ENCODE measurements around the gene OR8H3.
"Not testable (repeated sequence)": the region's sequence is repeated elsewhere in the genome, so short reads cannot be mapped to it uniquely, and the experiment has no call there.

OR8H3 gene

GRCh38 chr11:56140151-56140661 is 18.0 kb downstream of the OR8H3 start, which contains the start of gene OR8J3:
Gene OR8J3 (minus strand): TSS chr11:56140201. CDS start chr11:56137718, 2,483 bp downstream.
- no peak within 1 kb of the TSS for H3K4me3 ChIP-seq (ENCODE audit: insufficient read depth in 1 of 2, low read depth in 1 of 2, low read length in 2 of 2)
- DNase-seq, result no peak
- H2BK5ac ChIP-seq (ENCODE audit: low read depth, low read length, poor library complexity, severe bottlenecking), result no peak within 1 kb of the TSS
- H3K79me1 ChIP-seq (replicated peaks; ENCODE audit: low read length, poor library complexity, severe bottlenecking), result no peaks in the 10 kb centered on the region
- H3K14ac ChIP-seq (ENCODE audit: low read length in 2 of 2), result no peak within 1 kb of the TSS
- H3K9ac ChIP-seq (ENCODE audit: low read length), result no peak within 1 kb of the TSS
- no peak within 1 kb of the TSS for H3K4me2 ChIP-seq (ENCODE audit: low read length, poor library complexity, severe bottlenecking)
- peaks cover 4% of the 10 kb centered on the region for H3K9me3 ChIP-seq (ENCODE audit: control insufficient read depth, low read length)
- H2BK120ac ChIP-seq (ENCODE audit: low read depth, low read length), result no peak within 1 kb of the TSS
- no peak within 1 kb of the TSS for H2BK15ac ChIP-seq (ENCODE audit: low read depth, poor library complexity, severe bottlenecking)
- no peak within 1 kb of the TSS for H4K91ac ChIP-seq (ENCODE audit: low read length)
- H2AFZ ChIP-seq (ENCODE audit: low read depth, low read length), result no peak within 1 kb of the TSS
- H3K4ac ChIP-seq (ENCODE audit: low read depth in 1 of 2, low read length in 2 of 2), result no peak within 1 kb of the TSS
- no peaks in the 10 kb centered on the region for H3K36me3 ChIP-seq (ENCODE audit: control insufficient read depth in 1 of 2, insufficient read depth in 2 of 2, low read depth in 1 of 2, low read length in 2 of 2)
- no peak within 1 kb of the TSS for H2AK5ac ChIP-seq (ENCODE audit: low read length, severe bottlenecking)
- H3K27ac ChIP-seq (ENCODE audit: low read length, poor library complexity, severe bottlenecking), result no peak within 1 kb of the TSS
- no peak within 1 kb of the TSS for H3K18ac ChIP-seq (ENCODE audit: low read depth in 1 of 2, low read length in 2 of 2)
- H4K8ac ChIP-seq (ENCODE audit: low read length), result no peak within 1 kb of the TSS
- no peaks in the 10 kb centered on the region for H3K27me3 ChIP-seq (ENCODE audit: control insufficient read depth in 1 of 2, insufficient read depth in 1 of 2, low read length in 2 of 2)
- H2BK12ac ChIP-seq (ENCODE audit: low read length in 2 of 2), result no peak within 1 kb of the TSS
- no peaks in the 10 kb centered on the region for H3K4me1 ChIP-seq (ENCODE audit: control insufficient read depth, insufficient read depth, low read depth, low read length)
- no peak within 1 kb of the TSS for H3K23ac ChIP-seq (ENCODE audit: low read length in 2 of 2)

GRCh38 chr11:56143681-56144080 is 21.5 kb downstream of the OR8H3 start:
- H2BK15ac ChIP-seq (ENCODE audit: low read depth, poor library complexity, severe bottlenecking); H3K4ac ChIP-seq (ENCODE audit: low read depth in 1 of 2, low read length in 2 of 2); H3K14ac ChIP-seq (ENCODE audit: low read length in 2 of 2); H4K8ac ChIP-seq (ENCODE audit: low read length); H2BK12ac ChIP-seq (ENCODE audit: low read length in 2 of 2); H2BK5ac ChIP-seq (ENCODE audit: low read depth, low read length, poor library complexity, severe bottlenecking); H3K4me3 ChIP-seq (ENCODE audit: insufficient read depth in 1 of 2, low read depth in 1 of 2, low read length in 2 of 2); H3K79me1 ChIP-seq (replicated peaks; ENCODE audit: low read length, poor library complexity, severe bottlenecking); DNase-seq; H2AFZ ChIP-seq (ENCODE audit: low read depth, low read length); H3K4me2 ChIP-seq (ENCODE audit: low read length, poor library complexity, severe bottlenecking); H4K91ac ChIP-seq (ENCODE audit: low read length); H3K27me3 ChIP-seq (ENCODE audit: control insufficient read depth in 1 of 2, insufficient read depth in 1 of 2, low read length in 2 of 2); H2BK120ac ChIP-seq (ENCODE audit: low read depth, low read length); H3K27ac ChIP-seq (ENCODE audit: low read length, poor library complexity, severe bottlenecking); H2AK5ac ChIP-seq (ENCODE audit: low read length, severe bottlenecking); H3K36me3 ChIP-seq (ENCODE audit: control insufficient read depth in 1 of 2, insufficient read depth in 2 of 2, low read depth in 1 of 2, low read length in 2 of 2); H3K4me1 ChIP-seq (ENCODE audit: control insufficient read depth, insufficient read depth, low read depth, low read length); H3K23ac ChIP-seq (ENCODE audit: low read length in 2 of 2); H3K9ac ChIP-seq (ENCODE audit: low read length); H3K18ac ChIP-seq (ENCODE audit: low read depth in 1 of 2, low read length in 2 of 2): not testable (repeated sequence)
- peaks cover 10% of the 10 kb centered on the region for H3K9me3 ChIP-seq (ENCODE audit: control insufficient read depth, low read length)
- WGBS, result 100% methylated on average over 3 of the region's 30 CpGs

- Histone ChIP-seq H3K23ac (ENCODE audit: low read length in 2 of 2) (no peak overlapping the region), H3K14ac (ENCODE audit: low read length in 2 of 2) (no peak overlapping the region), H3K4me2 (ENCODE audit: low read length, poor library complexity, severe bottlenecking) (no peak overlapping the region), H3K9me3 (ENCODE audit: control insufficient read depth, low read length) (peaks cover 35% of the 10 kb centered on the region), H2BK5ac (ENCODE audit: low read depth, low read length, poor library complexity, severe bottlenecking) (no peak overlapping the region), H2BK12ac (ENCODE audit: low read length in 2 of 2) (no peak overlapping the region), H3K4me1 (ENCODE audit: control insufficient read depth, insufficient read depth, low read depth, low read length) (no peaks in the 10 kb centered on the region), H3K9ac (ENCODE audit: low read length) (no peak overlapping the region), H2AFZ (ENCODE audit: low read depth, low read length) (no peak overlapping the region), H3K27me3 (ENCODE audit: control insufficient read depth in 1 of 2, insufficient read depth in 1 of 2, low read length in 2 of 2) (no peaks in the 10 kb centered on the region), H3K27ac (ENCODE audit: low read length, poor library complexity, severe bottlenecking) (no peak overlapping the region), H2BK15ac (ENCODE audit: low read depth, poor library complexity, severe bottlenecking) (no peak overlapping the region), H3K18ac (ENCODE audit: low read depth in 1 of 2, low read length in 2 of 2) (no peak overlapping the region), H3K4ac (ENCODE audit: low read depth in 1 of 2, low read length in 2 of 2) (no peak overlapping the region), H3K79me1 (replicated peaks; ENCODE audit: low read length, poor library complexity, severe bottlenecking) (no peaks in the 10 kb centered on the region), H2AK5ac (ENCODE audit: low read length, severe bottlenecking) (no peak overlapping the region), H4K8ac (ENCODE audit: low read length) (no peak overlapping the region), H3K36me3 (ENCODE audit: control insufficient read depth in 1 of 2, insufficient read depth in 2 of 2, low read depth in 1 of 2, low read length in 2 of 2) (no peaks in the 10 kb centered on the region), H4K91ac (ENCODE audit: low read length) (no peak overlapping the region), H3K4me3 (ENCODE audit: insufficient read depth in 1 of 2, low read depth in 1 of 2, low read length in 2 of 2) (no peak overlapping the region), H2BK120ac (ENCODE audit: low read depth, low read length) (no peak overlapping the region)
- no peak for DNase-seq
- WGBS, result 29% methylated on average over 1 of the region's 1 CpG
These were observed 29.2 kb downstream of the OR8H3 start for GRCh38 chr11:56151376-56151775.

- H2BK120ac ChIP-seq (ENCODE audit: low read depth, low read length), result no peak overlapping the region
- H2AFZ ChIP-seq (ENCODE audit: low read depth, low read length), result no peak overlapping the region
- H2BK5ac ChIP-seq (ENCODE audit: low read depth, low read length, poor library complexity, severe bottlenecking), result no peak overlapping the region
- no peaks in the 10 kb centered on the region for H3K4me1 ChIP-seq (ENCODE audit: control insufficient read depth, insufficient read depth, low read depth, low read length)
- no peak overlapping the region for H3K18ac ChIP-seq (ENCODE audit: low read depth in 1 of 2, low read length in 2 of 2)
- no peaks in the 10 kb centered on the region for H3K79me1 ChIP-seq (replicated peaks; ENCODE audit: low read length, poor library complexity, severe bottlenecking)
- no peak overlapping the region for H3K27ac ChIP-seq (ENCODE audit: low read length, poor library complexity, severe bottlenecking)
- no peak overlapping the region for H4K8ac ChIP-seq (ENCODE audit: low read length)
- WGBS, result 87% methylated on average over 15 of the region's 15 CpGs
- H3K9ac ChIP-seq (ENCODE audit: low read length), result no peak overlapping the region
- H2BK12ac ChIP-seq (ENCODE audit: low read length in 2 of 2), result no peak overlapping the region
- no peak overlapping the region for H3K14ac ChIP-seq (ENCODE audit: low read length in 2 of 2)
- H3K4me3 ChIP-seq (ENCODE audit: insufficient read depth in 1 of 2, low read depth in 1 of 2, low read length in 2 of 2), result no peak overlapping the region
- H4K91ac ChIP-seq (ENCODE audit: low read length), result no peak overlapping the region
- no peak overlapping the region for H3K4ac ChIP-seq (ENCODE audit: low read depth in 1 of 2, low read length in 2 of 2)
- no peak overlapping the region for H2AK5ac ChIP-seq (ENCODE audit: low read length, severe bottlenecking)
- peaks cover 36% of the 10 kb centered on the region for H3K9me3 ChIP-seq (ENCODE audit: control insufficient read depth, low read length)
- H2BK15ac ChIP-seq (ENCODE audit: low read depth, poor library complexity, severe bottlenecking), result no peak overlapping the region
- no peaks in the 10 kb centered on the region for H3K27me3 ChIP-seq (ENCODE audit: control insufficient read depth in 1 of 2, insufficient read depth in 1 of 2, low read length in 2 of 2)
- DNase-seq, result no peak
- H3K23ac ChIP-seq (ENCODE audit: low read length in 2 of 2), result no peak overlapping the region
- H3K36me3 ChIP-seq (ENCODE audit: control insufficient read depth in 1 of 2, insufficient read depth in 2 of 2, low read depth in 1 of 2, low read length in 2 of 2), result no peaks in the 10 kb centered on the region
- H3K4me2 ChIP-seq (ENCODE audit: low read length, poor library complexity, severe bottlenecking), result no peak overlapping the region
These were observed 30.2 kb downstream of the OR8H3 start for GRCh38 chr11:56152333-56152732.
